Activated CD8-positive, alpha-beta T cell treated with anti-CD3 and anti-CD28 coated beads for 36 hours (primary cell): ENCODE results near the gene PARS2. TPM values are rescaled to one million over a fixed set of nuclear protein-coding genes. Genes with fewer than 3 reads are reported as not detected.

Source experiments
- ATAC-seq: fragments of 200-7000 bp; cut with Tn5 transposase; one replicate; pipeline ENCODE4 v1.10.0; 2021; ENCODE audit warnings: mild to moderate bottlenecking, moderate library complexity
- CTCF ChIA-PET: fragments of 350-600 bp; sonication (Branson Sonifier 250); formaldehyde crosslinking; loops from one replicate; lab custom pipeline; 2021; ENCODE audit warnings: antibody characterized with exemption; lab: Charles Lee
- POLR2A ChIA-PET: fragments of 350-600 bp; sonication (Branson Sonifier 250); formaldehyde crosslinking; loops from one replicate; lab custom pipeline; 2021; ENCODE audit warnings: antibody characterized with exemption; lab: Charles Lee
- DNase-seq: peaks from one replicate; pipeline ENCODE4 v3.0.0-alpha.2; 2020
- H3K27ac Mint-ChIP-seq: one replicate; pipeline ENCODE4 v1.8.0; 2021; ENCODE audit warnings: mild to moderate bottlenecking, mixed read lengths
- H3K27me3 Mint-ChIP-seq: one replicate; pipeline ENCODE4 v1.8.0; 2021; ENCODE audit warnings: mixed read lengths
- H3K36me3 Mint-ChIP-seq: one replicate; pipeline ENCODE4 v1.8.0; 2021; ENCODE audit warnings: low read depth, mixed read lengths
- H3K4me1 Mint-ChIP-seq: one replicate; pipeline ENCODE4 v1.8.0; 2021; ENCODE audit warnings: low read depth, mixed read lengths
- H3K4me3 Mint-ChIP-seq: one replicate; pipeline ENCODE4 v1.8.0; 2021; ENCODE audit warnings: mild to moderate bottlenecking, moderate library complexity, mixed read lengths
- H3K9me3 Mint-ChIP-seq: one replicate; pipeline ENCODE4 v1.8.0; 2021; ENCODE audit warnings: mixed read lengths
- CTCF ChIP-seq: fragments of 200-600 bp; IDR thresholded peaks from one replicate; pipeline ENCODE4 v1.8.0; 2022; ENCODE audit warnings: antibody characterized with exemption, mild to moderate bottlenecking
- intact Hi-C: fragments of 100-400 bp; cut with micrococcal nuclease; formaldehyde crosslinking; loops from one replicate; pipeline ENCODE4 v1.10.0; 2022
- total RNA-seq, 2 experiments: library from RNA; stranded (reverse); gene quantifications; one replicate each; pipeline ENCODE4 v1.2.3, GENCODE V29; 2021

Gene PARS2
- total RNA-seq, 2 experiments from 2014 or later: 6.0 to 6.7 TPM

DNA sequence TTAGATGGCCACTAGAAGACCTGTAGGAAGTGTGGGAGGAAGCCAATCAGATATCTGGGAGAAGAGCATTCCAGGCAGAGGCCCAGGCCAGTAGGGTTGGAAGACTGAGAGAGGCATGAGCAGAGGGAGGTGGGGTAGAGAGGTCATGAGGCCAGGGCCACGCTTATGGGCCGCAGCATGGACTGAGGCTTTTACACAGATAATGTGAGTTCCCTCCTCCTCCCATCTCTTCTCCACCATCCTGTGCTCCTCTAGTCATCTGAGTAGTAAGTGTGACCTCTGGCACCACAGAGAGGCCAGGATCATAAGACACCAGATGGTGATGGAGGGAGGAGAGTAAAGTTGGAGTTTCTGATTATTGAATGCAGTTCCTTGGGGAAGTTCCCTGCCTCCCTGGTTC, 19.7 kb upstream of the PARS2 start:
- DNase-seq (no peak), ATAC-seq (no peak)
- Mint-ChIP-seq H3K9me3 (no peaks in the 10 kb centered on the region), H3K27ac (no peak overlapping the region), H3K4me1 (no peaks in the 10 kb centered on the region), H3K4me3 (no peak overlapping the region), H3K36me3 (no peaks in the 10 kb centered on the region), H3K27me3 (no peaks in the 10 kb centered on the region)
- POLR2A ChIA-PET: interaction anchor here (1.1 kb wide), 1 partner anchor 18 kb away, joined by 3 read pairs; no protein-coding TSS in a partner anchor
- no peak for TF ChIP-seq CTCF
- intact Hi-C loops: no loop called here
- CTCF ChIA-PET: interaction anchor here (2.0 kb wide), 1 partner anchor 8 kb away, joined by 9 read pairs; no protein-coding TSS in a partner anchor

GRCh38 chr1:54782588-54782987, 18.3 kb upstream of the PARS2 start:
- Mint-ChIP-seq H3K27ac (no peak overlapping the region), H3K36me3 (no peaks in the 10 kb centered on the region), H3K4me3 (no peak overlapping the region), H3K9me3 (no peaks in the 10 kb centered on the region), H3K4me1 (no peaks in the 10 kb centered on the region), H3K27me3 (no peaks in the 10 kb centered on the region)
- ChIA-PET CTCF (interaction anchor here (1.3 to 2.0 kb wide), 2 partner anchors 10 kb away, joined by 4 to 9 read pairs; no protein-coding TSS in a partner anchor), POLR2A (no interaction called here)
- no peak for TF ChIP-seq CTCF
- DNase-seq (no peak), ATAC-seq (no peak)
- intact Hi-C loops: no loop called here

DNA sequence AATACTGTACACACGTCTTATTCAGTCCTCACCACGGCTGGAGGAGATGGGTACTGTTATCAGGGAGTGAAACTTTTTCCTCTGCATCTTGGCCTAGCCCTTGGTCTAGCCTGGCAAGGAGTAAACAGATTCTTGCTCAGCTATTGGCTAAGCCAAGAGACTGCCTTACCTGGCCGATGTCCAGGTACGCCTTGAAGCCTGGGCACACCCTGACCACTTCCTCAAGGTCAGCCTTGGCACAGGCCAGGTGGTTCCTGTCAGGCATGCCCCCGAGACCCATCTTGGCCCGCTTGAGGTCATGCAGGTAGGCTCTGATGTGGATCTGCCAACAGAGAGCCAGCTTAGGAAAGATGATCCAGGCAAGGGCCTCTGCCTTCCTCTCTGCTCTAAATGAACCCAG, 17.8 kb upstream of the PARS2 start:
- H3K4me1 Mint-ChIP-seq: no peaks in the 10 kb centered on the region
- intact Hi-C loops: no loop called here
- CTCF ChIA-PET: interaction anchor here (1.3 kb wide), 1 partner anchor 10 kb away, joined by 4 read pairs; no protein-coding TSS in a partner anchor
- TF ChIP-seq CTCF: no peak
- H3K27ac Mint-ChIP-seq: no peak overlapping the region
- no peak overlapping the region for H3K4me3 Mint-ChIP-seq
- DNase-seq: no peak
- H3K36me3 Mint-ChIP-seq: no peaks in the 10 kb centered on the region
- ATAC-seq: no peak
- no peaks in the 10 kb centered on the region for H3K9me3 Mint-ChIP-seq
- H3K27me3 Mint-ChIP-seq: no peaks in the 10 kb centered on the region
- POLR2A ChIA-PET: no interaction called here

- DNase-seq (no peak), ATAC-seq (no peak)
- intact Hi-C loops: no loop called here
- Mint-ChIP-seq H3K4me3 (no peak overlapping the region), H3K4me1 (no peaks in the 10 kb centered on the region), H3K36me3 (no peaks in the 10 kb centered on the region), H3K9me3 (no peaks in the 10 kb centered on the region), H3K27ac (no peak overlapping the region), H3K27me3 (no peaks in the 10 kb centered on the region)
- TF ChIP-seq CTCF: no peak
- ChIA-PET POLR2A (interaction anchor here (1.2 kb wide), 1 partner anchor 13 kb away, joined by 3 read pairs; no protein-coding TSS in a partner anchor), CTCF (interaction anchor here (1.3 kb wide), 1 partner anchor 11 kb away, joined by 4 read pairs; no protein-coding TSS in a partner anchor)
Observed at GRCh38 chr1:54781023-54781723, 16.9 kb upstream of the PARS2 start.

DNA sequence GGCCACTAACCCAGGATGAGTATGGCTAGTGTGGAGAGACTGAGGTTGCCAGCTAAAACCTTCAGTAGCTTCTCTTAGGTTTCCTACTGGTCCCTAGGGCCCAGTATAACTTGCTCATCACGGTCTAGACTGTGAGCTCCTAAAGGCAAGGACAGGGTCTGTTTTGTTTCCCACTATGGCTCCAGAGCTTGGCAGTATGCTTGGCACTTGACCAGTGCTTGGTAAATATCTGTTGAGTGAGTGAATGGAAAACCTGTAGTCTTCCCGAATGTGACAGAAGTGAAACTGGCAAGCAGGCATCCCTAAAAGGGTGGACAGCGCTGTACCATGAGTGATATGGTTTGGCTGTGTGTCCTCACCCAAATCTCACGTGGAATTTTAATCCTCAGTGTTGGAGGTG, 13.1 kb upstream of the PARS2 start:
- H3K27me3 Mint-ChIP-seq: no peaks in the 10 kb centered on the region
- H3K4me1 Mint-ChIP-seq: no peaks in the 10 kb centered on the region
- no peak overlapping the region for H3K4me3 Mint-ChIP-seq
- no peak for DNase-seq
- H3K27ac Mint-ChIP-seq: no peak overlapping the region
- intact Hi-C loops: no loop called here
- POLR2A ChIA-PET: no interaction called here
- H3K9me3 Mint-ChIP-seq: no peaks in the 10 kb centered on the region
- H3K36me3 Mint-ChIP-seq: no peaks in the 10 kb centered on the region
- CTCF ChIA-PET: interaction anchor here (1.1 to 1.9 kb wide), 2 partner anchors 12 to 15 kb away, joined by 3 to 6 read pairs; no protein-coding TSS in a partner anchor
- no peak for TF ChIP-seq CTCF
- no peak for ATAC-seq
